Epidermal melanocyte (primary cell): ENCODE results near the gene HIVEP1.

ENCODE experiments used
- DNase-seq: peaks from one replicate; pipeline ENCODE4 v3.0.0; 2011; ENCODE audit warnings: low spot score; ENCODE audit not compliant: insufficient read length

HIVEP1 gene

GRCh38 chr6:11994875-11995461 is 17.1 kb upstream of the HIVEP1 start:
- no peak for DNase-seq

GRCh38 chr6:11996751-11997150 is 15.4 kb upstream of the HIVEP1 start:
- DNase-seq, result no peak

- DNase-seq, result no peak
Observed at GRCh38 chr6:11999246-11999645, 12.9 kb upstream of the HIVEP1 start.

- DNase-seq, result no peak
Observed at GRCh38 chr6:12000174-12000573, 11.9 kb upstream of the HIVEP1 start.

- DNase-seq, result no peak
Observed at GRCh38 chr6:12001004-12001705, 11.0 kb upstream of the HIVEP1 start.

GRCh38 chr6:12001706-12002435 is 10.2 kb upstream of the HIVEP1 start:
- DNase-seq, result no peak

GRCh38 chr6:12007473-12007872 is 4.6 kb upstream of the HIVEP1 start:
- no peak for DNase-seq

- no peak for DNase-seq
Observed at GRCh38 chr6:12007887-12008286, 4.2 kb upstream of the HIVEP1 start.

GRCh38 chr6:12008366-12009179 is 3.5 kb upstream of the HIVEP1 start:
- DNase-seq, result peak; percentile 45

GRCh38 chr6:12009180-12009685 is 2.9 kb upstream of the HIVEP1 start:
- no peak for DNase-seq

GRCh38 chr6:12009876-12010634 is 2.1 kb upstream of the HIVEP1 start:
- no peak for DNase-seq

GRCh38 chr6:12010635-12011275 is 1.4 kb upstream of the HIVEP1 start:
- peak; percentile 39 for DNase-seq

GRCh38 chr6:12011276-12012037 is 655 bp upstream of the HIVEP1 start:
- DNase-seq, result peak; percentile 91

- DNase-seq, result peak; percentile 59
Observed at GRCh38 chr6:12012558-12013306, 620 bp downstream of the HIVEP1 start.

- DNase-seq, result no peak
Observed at GRCh38 chr6:12013307-12013719, 1.2 kb downstream of the HIVEP1 start.

- DNase-seq, result no peak
Observed at GRCh38 chr6:12014027-12014872, 2.1 kb downstream of the HIVEP1 start.

- DNase-seq, result no peak
Observed at GRCh38 chr6:12014873-12015149, 2.7 kb downstream of the HIVEP1 start.

- no peak for DNase-seq
Observed at GRCh38 chr6:12017263-12017662, 5.2 kb downstream of the HIVEP1 start.
